ENCODE measurements around the gene LIMA1. TPM values are rescaled to one million over a fixed set of nuclear protein-coding genes. Genes with fewer than 3 reads are reported as not detected.
A peak's percentile ranks its signal among the peaks of the same experiment; 100 is the strongest.

The LIMA1 gene
- total and polyA plus RNA-seq, 3 experiments from 2014 or later: 13.1 to 103 (median 95.4) TPM

DNA sequence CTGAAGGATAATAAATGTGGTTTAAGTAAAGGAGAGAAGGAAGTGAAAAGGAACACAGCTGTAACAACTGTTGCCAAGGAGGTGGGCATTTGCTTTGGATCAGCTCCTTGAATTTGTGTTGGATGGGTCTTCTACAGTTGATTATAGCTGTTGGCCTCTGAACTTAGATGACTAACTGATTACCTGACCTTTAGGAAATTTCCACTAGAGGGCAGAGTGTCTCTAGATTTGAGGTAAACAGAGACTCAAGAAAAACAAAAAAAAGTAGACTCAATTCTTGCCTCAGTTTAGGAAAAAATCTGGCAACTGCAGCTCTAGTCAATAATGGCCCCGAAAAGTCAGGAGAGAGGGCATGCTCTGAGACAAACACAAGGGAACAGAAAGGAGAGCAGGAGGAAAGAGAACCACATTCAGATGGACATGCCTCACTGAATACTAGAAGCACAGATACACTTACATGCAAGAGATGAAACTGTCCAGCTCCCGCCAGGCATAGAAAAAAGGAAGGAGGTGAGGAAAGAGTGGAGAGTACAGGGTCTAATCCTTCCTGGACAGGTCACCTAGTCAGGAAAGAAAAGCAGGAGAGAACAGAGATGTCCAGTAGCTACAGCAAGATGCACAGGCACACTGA, 150.7 kb downstream of the LIMA1 start:
- no peaks in the 10 kb centered on the region for H3K9me3 Mint-ChIP-seq
- no peaks in the 10 kb centered on the region for H3K27me3 ChIP-seq (ENCODE audit: insufficient read depth, low read length, poor library complexity, severe bottlenecking)
- no peak overlapping the region for H3K4me3 Mint-ChIP-seq
- peak overlapping the region in 7 of 8 donors; percentile 23 to 87 (median 82) for H3K27ac Mint-ChIP-seq
- H3K27ac ChIP-seq (ENCODE audit: low read depth, low read length): no peak overlapping the region
- no peaks in the 10 kb centered on the region for H3K27me3 Mint-ChIP-seq
- ChIA-PET POLR2A (interaction anchor here (1.0 kb wide), 1 partner anchor 20 kb away, joined by 4 read pairs; the partner anchor contains the start of gene COX14), CTCF (interaction anchor here (0.8 to 6.4 kb wide), 8 partner anchors 12 to 58 kb away, joined by 3 to 69 read pairs (median 4); partner anchors contain the start of genes CERS5 and COX14)
- H3K36me3 Mint-ChIP-seq: peaks cover 9 to 78% (median 19%) of the 10 kb centered on the region in 3 donors
- H3K4me1 Mint-ChIP-seq: peaks cover 9 to 28% (median 27%) of the 10 kb centered on the region in 3 donors
- H3K4me1 ChIP-seq (ENCODE audit: insufficient read depth, low read length): no peaks in the 10 kb centered on the region
- peak in 2 of 5 donors; percentile 26 to 42 for DNase-seq
- H3K4me3 ChIP-seq (ENCODE audit: low read length): no peak overlapping the region
- no peaks in the 10 kb centered on the region for H3K9me3 ChIP-seq (ENCODE audit: low read length)
- H3K36me3 ChIP-seq (ENCODE audit: insufficient read depth, low read length): peaks cover 46% of the 10 kb centered on the region

DNA sequence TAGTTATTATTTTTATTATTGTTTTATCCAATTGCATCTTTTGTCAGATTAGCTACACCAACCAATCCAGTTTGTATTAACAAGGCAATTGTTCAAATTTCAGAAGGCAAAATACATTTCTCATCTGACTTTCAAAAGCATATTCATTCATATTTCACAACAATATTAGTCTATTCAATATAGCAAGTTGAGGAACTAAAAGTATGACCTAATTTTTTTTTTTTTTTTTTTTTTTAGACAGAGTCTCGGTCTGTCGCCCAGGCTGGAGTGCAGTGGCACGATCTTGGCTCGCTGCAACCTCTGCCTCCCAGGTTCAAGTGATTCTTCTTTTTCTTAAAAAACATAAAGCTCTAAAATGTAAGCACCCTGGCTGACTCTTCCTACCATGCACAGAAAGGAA, 154.0 kb downstream of the LIMA1 start:
- POLR2A ChIA-PET: interaction anchor here (0.7 kb wide), 1 partner anchor 119 kb away, joined by 8 read pairs; no protein-coding TSS in a partner anchor
- Mint-ChIP-seq H3K4me3 (no peak overlapping the region), H3K4me1 (peaks cover 24 to 44% (median 41%) of the 10 kb centered on the region in 3 donors), H3K27ac (peak overlapping the region in 1 of 8 donors; percentile 46), H3K27me3 (peaks cover 0 to 2% of the 10 kb centered on the region in 2 donors), H3K9me3 (no peaks in the 10 kb centered on the region), H3K36me3 (peaks cover 4 to 82% (median 14%) of the 10 kb centered on the region in 3 donors)
- Histone ChIP-seq H3K9me3 (ENCODE audit: low read length) (no peaks in the 10 kb centered on the region), H3K27ac (ENCODE audit: low read depth, low read length) (no peak overlapping the region), H3K4me3 (ENCODE audit: low read length) (no peak overlapping the region), H3K27me3 (ENCODE audit: insufficient read depth, low read length, poor library complexity, severe bottlenecking) (no peaks in the 10 kb centered on the region), H3K4me1 (ENCODE audit: insufficient read depth, low read length) (peaks cover 8% of the 10 kb centered on the region), H3K36me3 (ENCODE audit: insufficient read depth, low read length) (peaks cover 29% of the 10 kb centered on the region)
- CTCF ChIA-PET: interaction anchor here (0.9 to 6.4 kb wide), 2 partner anchors 17 to 47 kb away, joined by 3 to 69 read pairs; partner anchors contain the start of gene COX14
- no peak for DNase-seq

DNA sequence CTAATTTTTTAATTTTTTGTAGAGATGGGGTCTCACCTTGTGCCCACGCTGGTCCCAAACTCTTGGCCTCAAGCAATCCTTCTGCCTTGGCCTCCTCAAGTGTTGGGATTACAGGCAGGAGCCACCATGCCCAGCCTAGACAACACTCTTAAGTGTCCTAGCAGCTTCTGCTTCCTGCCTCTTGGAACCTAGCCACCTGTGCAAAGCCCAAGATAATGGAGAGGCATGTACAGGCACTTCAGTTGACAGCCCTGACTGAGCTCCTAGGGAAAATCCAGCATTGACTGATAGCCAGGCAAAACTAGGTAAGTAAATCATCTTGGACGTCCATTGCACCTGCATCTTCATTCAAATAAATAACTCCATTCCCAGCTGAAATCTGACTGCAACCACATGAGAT, 155.8 kb downstream of the LIMA1 start:
- Histone ChIP-seq H3K4me3 (ENCODE audit: low read length) (no peak overlapping the region), H3K4me1 (ENCODE audit: insufficient read depth, low read length) (peaks cover 8% of the 10 kb centered on the region), H3K27ac (ENCODE audit: low read depth, low read length) (no peak overlapping the region), H3K36me3 (ENCODE audit: insufficient read depth, low read length) (peaks cover 36% of the 10 kb centered on the region), H3K9me3 (ENCODE audit: low read length) (no peaks in the 10 kb centered on the region), H3K27me3 (ENCODE audit: insufficient read depth, low read length, poor library complexity, severe bottlenecking) (no peaks in the 10 kb centered on the region)
- ChIA-PET POLR2A (no interaction called here), CTCF (interaction anchor here (0.6 to 6.4 kb wide), 2 partner anchors 15 to 459 kb away, joined by 5 to 69 read pairs; partner anchors contain the start of gene COX14)
- Mint-ChIP-seq H3K27ac (peak overlapping the region in 4 of 8 donors; percentile 0 to 55 (median 43)), H3K4me3 (no peak overlapping the region), H3K9me3 (no peaks in the 10 kb centered on the region), H3K36me3 (peaks cover 4 to 82% (median 19%) of the 10 kb centered on the region in 3 donors), H3K4me1 (peaks cover 26 to 51% (median 49%) of the 10 kb centered on the region in 3 donors), H3K27me3 (peaks cover 0 to 2% of the 10 kb centered on the region in 2 donors)
- no peak for DNase-seq

Other genes starting within 250 kb of the LIMA1 start
- gene ASIC1, start 225.9 kb downstream of the LIMA1 start, total RNA-seq: 1 to 10 TPM; 6.4 TPM
- gene ASIC1, start 225.9 kb downstream of the LIMA1 start, polyA plus RNA-seq: 0.07 TPM
- 10 to 100 TPM; 72.3 to 78.2 TPM for gene SMARCD1, start 198.2 kb downstream of the LIMA1 start, total RNA-seq
- gene SMARCD1, start 198.2 kb downstream of the LIMA1 start, polyA plus RNA-seq: 16.1 TPM
- under 1 TPM; 0.55 to 0.70 TPM for gene GPD1, start 179.5 kb downstream of the LIMA1 start, total RNA-seq
- not detected for gene GPD1, start 179.5 kb downstream of the LIMA1 start, polyA plus RNA-seq
- 10 to 100 TPM; 58.7 to 59.2 TPM for gene COX14, start 171.3 kb downstream of the LIMA1 start, total RNA-seq
- gene COX14, start 171.3 kb downstream of the LIMA1 start, polyA plus RNA-seq: 250 TPM
- 10 to 100 TPM; 55.4 to 62.1 TPM for gene CERS5, start 116.2 kb downstream of the LIMA1 start, total RNA-seq
- gene CERS5, start 116.2 kb downstream of the LIMA1 start, polyA plus RNA-seq: 47.4 TPM
- gene FAM186A, start 113.1 kb upstream of the LIMA1 start, total RNA-seq: not detected
- not detected for gene FAM186A, start 113.1 kb upstream of the LIMA1 start, polyA plus RNA-seq
- 100 to 1,000 TPM; 110 to 121 TPM for gene LARP4, start 117.4 kb upstream of the LIMA1 start, total RNA-seq
- 19.5 TPM for gene LARP4, start 117.4 kb upstream of the LIMA1 start, polyA plus RNA-seq
- 10 to 100 TPM; 20.4 to 21.0 TPM for gene DIP2B, start 221.5 kb upstream of the LIMA1 start, total RNA-seq
- 7.9 TPM for gene DIP2B, start 221.5 kb upstream of the LIMA1 start, polyA plus RNA-seq

Measured in CD8-positive, alpha-beta memory T cell (primary cell).